HG02973 (cell line): ENCODE results near the gene MYH10.
"Not testable (repeated sequence)": the region's sequence is repeated elsewhere in the genome, so short reads cannot be mapped to it uniquely, and the experiment has no call there.

ENCODE experiments used
- ATAC-seq: cut with Tn5 transposase; IDR thresholded peaks from one replicate; pipeline ENCODE4 v1.9.1; 2021; ENCODE audit warnings: moderate library complexity; ENCODE audit not compliant: unreplicated experiment

Gene MYH10

DNA sequence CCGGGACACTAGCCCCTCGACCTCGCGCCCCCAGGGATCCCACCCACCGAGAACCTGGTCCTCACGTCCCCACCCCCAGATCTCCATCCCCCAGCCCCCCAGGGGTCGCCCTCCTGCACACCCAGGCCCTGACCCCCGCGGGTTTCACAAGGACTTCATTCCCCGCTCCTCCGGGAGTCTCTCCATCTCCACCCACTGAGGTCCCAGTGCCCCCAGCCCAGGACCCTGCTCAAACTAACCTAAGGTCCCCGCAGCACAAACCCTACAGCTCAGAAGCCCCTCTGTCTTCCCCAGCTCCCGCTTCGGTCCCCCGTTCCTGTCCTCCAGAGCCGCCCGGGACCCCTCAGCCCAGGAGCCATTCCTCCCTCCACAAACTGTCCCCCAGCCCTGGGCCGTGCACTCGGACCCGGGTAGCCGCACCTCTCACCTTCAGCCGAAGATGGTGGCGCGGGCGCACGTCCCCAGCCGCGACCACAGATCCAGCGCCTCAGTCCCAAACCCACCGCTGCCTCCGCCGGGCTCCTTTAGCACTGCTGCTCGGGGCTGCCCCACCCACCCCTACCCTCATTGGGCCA lies at the start of gene MYH10:
Gene MYH10, minus strand, starts transcription at position 499 of the 575 bp plus-strand sequence. CDS start 7,479 bp downstream, outside the sequence.
- no peak for ATAC-seq

- no peak for ATAC-seq
These were observed 48.6 kb upstream of the MYH10 start for GRCh38 chr17:8679126-8679525.

DNA sequence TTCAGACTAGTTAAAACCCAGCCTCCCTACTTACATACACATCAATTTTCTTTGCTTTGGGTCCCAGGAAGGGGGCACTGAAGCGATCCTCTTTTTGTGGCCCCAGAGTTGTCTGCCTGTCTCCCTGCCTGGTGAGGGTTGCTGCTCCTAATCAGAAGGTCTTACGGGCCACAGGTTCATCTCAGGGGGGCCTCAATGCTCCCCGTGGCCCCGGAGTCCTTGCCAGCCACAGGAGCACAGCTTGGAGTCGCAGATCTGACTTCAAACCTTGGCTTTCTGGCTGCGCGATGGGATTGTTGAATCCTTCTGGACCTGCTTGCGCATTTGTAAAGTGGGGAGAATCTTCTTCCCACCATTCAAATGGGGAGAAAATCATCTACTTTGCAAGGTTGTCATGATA lies 44.8 kb upstream of the MYH10 start:
- ATAC-seq: no peak

DNA sequence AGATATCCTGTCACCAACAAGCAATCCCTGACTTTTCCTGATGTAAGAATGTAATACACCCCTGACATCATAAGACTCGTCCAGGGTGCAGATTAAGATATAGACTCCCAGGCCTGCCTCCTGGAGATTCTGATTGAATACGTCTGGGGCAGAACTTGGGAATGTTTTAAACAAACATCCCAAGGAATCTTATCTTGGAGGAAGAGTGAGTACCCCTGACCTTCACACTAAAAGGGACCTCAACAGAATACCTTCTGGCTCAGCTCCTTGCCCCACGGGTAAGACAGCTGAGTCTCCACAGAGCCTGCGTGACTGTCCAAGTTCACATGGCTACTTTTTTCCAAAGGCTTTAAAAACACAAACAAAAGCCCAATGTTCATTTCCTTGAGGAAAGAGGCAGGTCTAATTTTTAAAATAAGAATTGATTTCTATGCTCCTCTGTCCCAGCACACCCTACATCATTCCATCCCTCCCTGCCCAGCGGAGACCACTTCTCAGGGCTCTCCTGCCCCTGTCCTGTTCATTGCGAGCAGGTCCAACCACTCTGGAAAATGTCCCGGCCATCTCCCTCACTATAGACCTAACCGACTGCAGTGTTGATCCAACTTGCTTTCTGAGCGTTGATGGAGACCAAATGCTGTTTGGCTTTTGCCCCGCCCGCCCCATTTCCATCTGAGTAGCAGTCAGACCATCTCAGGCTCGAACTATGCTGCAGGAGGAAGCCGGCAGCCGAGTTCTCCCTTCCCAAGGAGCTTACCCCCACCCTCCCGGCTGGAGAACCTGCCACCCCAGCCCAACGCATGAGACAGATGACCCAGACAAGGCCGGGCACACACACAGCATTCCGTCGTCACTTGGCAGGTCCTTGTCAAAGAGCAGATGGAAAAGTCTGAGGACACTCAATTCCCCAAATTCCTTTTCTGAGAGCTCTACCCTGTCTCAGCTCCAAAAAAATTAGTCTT lies 44.1 kb upstream of the MYH10 start:
- ATAC-seq: no peak

GRCh38 chr17:8673612-8674011 lies 43.1 kb upstream of the MYH10 start:
- no peak for ATAC-seq

GRCh38 chr17:8672326-8672725 lies 41.8 kb upstream of the MYH10 start:
- ATAC-seq: no peak

DNA sequence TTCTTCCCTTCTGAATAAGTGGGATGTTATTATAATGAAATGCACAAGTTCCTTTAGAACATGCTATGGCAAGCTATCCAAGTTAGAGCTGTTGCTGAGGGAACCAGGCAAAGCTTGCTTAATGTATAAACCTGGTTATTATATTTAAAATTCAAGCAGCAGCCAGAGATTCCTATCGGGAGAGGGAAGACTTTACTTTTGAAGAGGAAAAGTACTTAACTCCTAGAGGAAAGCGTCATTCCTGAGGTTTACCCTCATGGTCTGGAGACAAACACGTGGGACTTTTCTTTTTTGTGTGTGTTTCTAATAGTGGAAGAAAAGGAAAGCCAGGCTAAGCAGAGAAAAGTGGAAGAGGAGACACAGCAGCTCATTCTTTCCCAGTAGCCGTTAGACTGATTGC lies 39.9 kb upstream of the MYH10 start:
- ATAC-seq: no peak

DNA sequence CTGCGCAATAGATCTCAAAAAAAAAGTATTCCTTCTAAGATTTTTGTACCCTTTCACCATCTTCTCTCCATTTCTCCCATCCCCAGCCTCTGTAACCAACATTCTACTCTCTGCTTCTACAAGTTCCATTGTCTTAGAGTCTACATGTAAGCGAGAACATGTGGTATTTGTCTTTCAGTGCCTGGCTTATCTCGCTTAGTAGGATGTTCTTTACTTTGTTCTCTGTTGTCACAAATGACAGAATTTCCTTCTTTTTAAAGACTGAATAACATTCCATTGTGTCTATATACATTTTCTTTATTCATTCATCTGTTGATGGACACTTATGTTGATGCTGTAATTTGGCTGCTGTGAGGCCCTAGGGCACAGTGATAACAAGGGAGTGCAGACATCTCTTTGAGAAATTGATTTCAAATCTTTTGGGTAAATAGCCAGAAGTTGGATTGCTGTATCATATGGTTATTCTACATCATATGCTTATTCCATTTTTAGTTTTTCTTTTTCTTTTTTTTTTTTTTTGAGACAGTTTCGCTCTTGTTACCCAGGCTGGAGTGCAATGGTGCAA lies 37.7 kb upstream of the MYH10 start:
- no peak for ATAC-seq

GRCh38 chr17:8667421-8667820 lies 36.9 kb upstream of the MYH10 start:
- no peak for ATAC-seq

DNA sequence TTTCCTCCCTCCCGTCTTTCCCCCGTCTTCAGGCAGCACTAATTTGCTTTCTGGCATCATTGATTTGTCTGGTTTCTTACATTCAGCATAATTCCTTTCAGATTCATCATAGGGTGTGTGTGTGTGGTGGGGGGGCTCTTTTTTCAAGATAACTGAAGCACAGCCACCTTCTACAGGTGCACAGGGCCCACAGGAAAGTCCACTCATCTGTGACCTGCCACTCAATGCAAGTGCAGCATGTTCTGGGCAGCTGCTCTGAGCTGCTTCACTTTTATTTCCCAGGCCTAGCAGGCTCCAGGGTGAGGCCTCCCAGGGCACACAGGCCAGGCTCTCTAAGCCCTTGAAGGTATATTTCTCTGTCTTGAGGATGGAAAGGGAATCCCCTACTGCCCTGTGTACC lies 35.2 kb upstream of the MYH10 start:
- ATAC-seq: no peak

DNA sequence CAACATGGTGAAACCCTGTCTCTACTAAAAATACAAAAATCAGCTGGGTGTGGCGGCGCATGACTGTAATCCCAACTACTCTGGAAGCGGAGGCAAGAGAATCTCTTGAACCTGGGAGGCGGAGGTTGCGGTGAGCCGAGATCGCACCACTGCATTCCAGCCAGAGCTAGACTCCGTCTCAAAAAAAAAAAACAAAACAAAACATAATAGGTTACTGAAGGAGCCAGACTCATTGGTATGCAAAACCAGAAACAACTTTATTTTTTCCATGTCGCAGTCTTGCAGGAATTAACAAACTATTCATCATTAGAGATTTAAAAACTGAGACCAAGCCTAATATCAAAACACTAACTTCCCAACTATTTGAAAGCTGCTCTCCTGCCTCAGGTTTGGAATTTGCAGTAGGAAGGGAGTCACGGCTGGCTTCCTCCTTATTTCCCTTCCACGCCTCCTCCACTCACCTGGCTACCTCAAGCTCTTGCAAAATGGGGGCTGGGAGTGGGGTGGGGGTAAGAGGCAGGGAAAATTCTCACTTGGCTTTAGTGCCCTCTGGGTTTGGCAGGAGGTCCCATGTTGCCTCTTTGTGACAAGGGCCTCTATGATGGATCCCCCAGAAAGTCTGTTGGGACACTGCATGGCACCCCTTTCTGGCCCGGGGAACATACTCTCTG lies 34.1 kb upstream of the MYH10 start:
- no peak for ATAC-seq

DNA sequence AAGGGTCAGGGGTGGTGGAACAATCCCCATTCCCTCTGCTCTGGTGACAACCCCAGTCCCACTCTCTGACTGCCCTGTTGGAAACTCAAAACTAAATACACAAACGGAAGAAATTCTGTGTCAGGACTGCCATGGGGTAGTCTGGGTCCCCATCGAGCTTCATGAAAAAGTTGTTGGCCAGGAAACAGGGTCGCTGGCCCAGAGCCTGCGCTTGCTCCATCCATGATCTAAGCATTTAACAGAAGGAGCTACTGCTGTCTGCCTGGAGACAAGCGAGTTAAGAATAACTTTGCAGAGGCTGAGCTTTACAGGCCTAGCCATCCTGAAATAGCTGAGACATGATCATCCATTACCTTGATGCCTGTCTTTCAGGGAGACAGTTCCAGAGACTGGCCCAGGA lies 32.4 kb upstream of the MYH10 start:
- no peak for ATAC-seq

GRCh38 chr17:8662076-8662831 lies 31.7 kb upstream of the MYH10 start:
- no peak for ATAC-seq

DNA sequence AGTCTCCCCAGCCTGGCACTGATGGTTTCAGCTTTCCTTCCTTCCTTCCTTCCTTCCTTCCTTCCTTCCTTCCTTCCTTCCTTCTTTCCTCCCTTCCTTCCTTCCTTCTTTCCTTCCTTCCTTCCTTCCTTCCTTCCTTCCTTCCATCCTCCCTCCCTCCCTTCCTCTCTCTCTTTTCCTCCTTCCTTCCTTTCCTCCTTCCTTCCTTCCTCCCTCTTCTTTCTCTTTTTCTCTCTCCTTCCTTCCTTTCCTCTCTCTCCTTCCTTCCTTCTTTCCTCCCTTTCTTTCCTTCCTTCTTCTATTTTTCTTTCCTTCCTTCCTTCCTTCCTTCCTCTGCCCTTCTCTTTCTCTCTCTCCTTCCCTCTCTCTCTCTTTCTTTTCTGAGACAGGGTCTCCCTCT lies 30.2 kb upstream of the MYH10 start:
- ATAC-seq: not testable (repeated sequence)

DNA sequence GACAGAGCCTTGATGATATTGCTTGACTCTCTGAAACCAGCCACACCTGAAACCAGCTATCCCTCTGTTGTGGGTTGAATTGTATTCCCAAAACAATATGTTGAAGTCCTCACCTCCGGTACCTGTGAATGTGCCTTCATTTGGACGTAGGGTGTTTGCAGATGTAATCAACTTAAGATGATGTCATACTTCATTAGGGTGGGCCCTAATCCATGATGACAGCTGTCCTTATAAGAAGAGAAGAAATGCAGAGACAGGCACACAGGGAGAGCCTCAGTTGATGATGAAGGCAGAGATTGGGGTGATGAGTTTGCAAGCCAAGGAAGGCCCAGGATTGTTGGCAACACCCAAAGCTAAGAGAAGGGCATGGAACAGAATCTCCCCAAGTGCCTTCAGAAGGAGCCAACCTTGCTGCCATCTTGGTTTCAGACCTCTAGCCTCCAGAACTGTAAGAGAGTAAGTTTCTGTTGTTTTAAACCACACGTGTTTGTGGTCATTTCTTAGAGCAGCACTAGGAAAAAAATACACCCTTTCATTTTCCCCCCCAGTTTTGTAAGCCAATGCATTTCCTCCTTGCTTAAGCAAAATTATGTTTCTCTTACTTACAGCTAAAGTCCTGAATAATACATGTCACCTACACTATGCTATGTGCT lies 29.4 kb upstream of the MYH10 start:
- ATAC-seq: no peak

- no peak for ATAC-seq
These were observed 28.3 kb upstream of the MYH10 start for GRCh38 chr17:8658810-8659209.

GRCh38 chr17:8656693-8657092 lies 26.2 kb upstream of the MYH10 start:
- no peak for ATAC-seq

- ATAC-seq: no peak
These were observed 24.3 kb upstream of the MYH10 start for GRCh38 chr17:8654822-8655221.

GRCh38 chr17:8651013-8651412 lies 20.5 kb upstream of the MYH10 start:
- ATAC-seq: no peak

DNA sequence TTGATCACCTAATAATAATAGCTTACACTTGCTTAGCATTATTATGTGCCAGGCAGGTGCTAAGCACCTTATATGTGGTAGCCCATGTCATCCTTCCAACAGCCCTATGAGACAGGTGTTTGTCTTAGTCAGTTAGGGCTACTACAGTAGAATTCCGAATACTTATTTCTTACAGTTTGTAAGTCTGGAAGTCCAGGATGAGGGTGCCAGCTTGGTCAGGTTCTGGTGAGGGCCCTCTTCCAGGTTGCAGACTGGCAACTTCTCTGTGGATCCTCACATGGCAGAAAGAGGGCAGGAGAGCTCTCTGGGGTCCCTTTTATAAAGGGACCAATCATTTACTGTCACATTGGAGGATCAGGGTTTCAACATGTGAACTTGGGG lies 19.6 kb upstream of the MYH10 start:
- no peak for ATAC-seq
